A549 (cell line): ENCODE measurements around the gene ABCB11.

ENCODE experiments used
- CBX8 ChIP-seq: fragments of 200-600 bp; sonication (generic); IDR thresholded peaks from 2 replicates; pipeline ENCODE4 v1.6.1; 2016
- CHD4 ChIP-seq: fragments of 200-600 bp; sonication (generic); IDR thresholded peaks from 2 replicates; pipeline ENCODE4 v1.6.1; 2016; ENCODE audit warnings: antibody characterized with exemption, mild to moderate bottlenecking, borderline replicate concordance
- CTCF ChIP-seq: fragments of >200 bp; sonication (Bioruptor Twin); formaldehyde crosslinking; IDR thresholded peaks from 3 replicates; pipeline ENCODE4 v1.5.1; 2016
- EP300 ChIP-seq, 2 experiments: fragments of >200 bp; sonication (Bioruptor Twin); formaldehyde crosslinking; IDR thresholded peaks; 2 replicates in 1 of 2; 3 replicates in 1 of 2; pipeline ENCODE4 v1.6.1; 2016 to 2017
- JUN ChIP-seq, 2 experiments: fragments of >200 bp; sonication (Bioruptor Twin); formaldehyde crosslinking; IDR thresholded peaks; 2 replicates in 1 of 2; 3 replicates in 1 of 2; pipeline ENCODE4 v1.6.1; 2016 to 2017
- JUNB ChIP-seq: fragments of >200 bp; sonication (Bioruptor Twin); formaldehyde crosslinking; IDR thresholded peaks from 2 replicates; pipeline ENCODE4 v1.6.1; 2016
- PHF8 ChIP-seq: fragments of 200-600 bp; sonication (generic); IDR thresholded peaks from 2 replicates; pipeline ENCODE4 v1.6.1; 2016; ENCODE audit warnings: low read depth, mild to moderate bottlenecking, antibody characterized with exemption, moderate library complexity, borderline replicate concordance
- POLR2A ChIP-seq: IDR thresholded peaks from 2 replicates; pipeline ENCODE4 v1.6.1; 2012; ENCODE audit warnings: mild to moderate bottlenecking, low read length

- TF ChIP-seq CTCF, result no peak
- TF ChIP-seq PHF8, result no peak
- TF ChIP-seq CHD4, result no peak
- no peak for TF ChIP-seq CBX8
- no peak for TF ChIP-seq POLR2A
- no peak for TF ChIP-seq EP300 (IDR thresholded peaks at IDR 0.05)
- no peak for TF ChIP-seq JUNB
- TF ChIP-seq JUN (IDR thresholded peaks at IDR 0.05), result no peak
These were observed 118.7 kb downstream of the ABCB11 start for GRCh38 chr2:168912466-168912865.
